NCI-H2171 (cell line): ENCODE results near the gene PMPCA.
"Not testable (repeated sequence)": the region's sequence is repeated elsewhere in the genome, so short reads cannot be mapped to it uniquely, and the experiment has no call there.

Source experiments
- DNase-seq: peaks from one replicate; lab custom pipeline; 2025; lab: John Stamatoyannopoulos, UW

The PMPCA gene

DNA sequence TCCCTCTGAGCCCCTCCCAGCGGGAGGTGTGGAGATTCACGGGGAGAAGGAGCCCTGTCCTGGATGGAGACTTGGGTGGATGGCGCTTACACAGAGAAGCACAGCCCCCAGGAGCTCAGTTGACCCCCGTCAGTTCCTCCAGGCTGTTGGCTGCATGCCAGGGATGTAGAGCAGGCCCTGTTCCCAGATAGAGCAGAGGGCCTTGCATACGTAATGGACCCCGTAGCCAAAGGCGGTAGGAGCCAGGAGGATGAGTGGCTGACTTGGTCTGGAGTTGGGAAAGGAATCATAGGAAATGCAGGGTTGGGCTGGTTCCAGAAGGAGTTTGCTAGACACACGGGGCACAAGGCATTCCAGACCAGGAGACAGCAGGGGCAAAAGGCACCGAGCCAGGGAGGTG is 2.5 kb downstream of the PMPCA start:
- DNase-seq = no peak

DNA sequence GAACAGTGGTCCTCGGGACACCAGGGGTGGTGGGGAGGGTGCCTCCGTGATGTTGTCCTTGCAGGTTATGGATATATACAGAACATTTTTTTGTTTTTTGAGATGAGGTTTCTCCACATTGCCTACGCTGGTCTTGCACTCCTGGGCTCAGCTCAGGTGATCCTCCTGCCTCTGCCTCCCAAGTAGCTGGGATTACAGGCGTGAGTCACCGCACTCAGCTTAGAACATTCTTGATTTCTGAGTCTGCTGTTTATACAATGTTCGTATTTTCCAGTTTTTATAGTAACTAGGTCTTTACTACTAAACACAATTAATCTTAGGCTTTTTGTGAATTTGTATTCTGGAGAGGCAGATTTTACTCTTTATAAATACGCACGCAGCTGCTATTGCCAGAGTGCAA is 6.0 kb downstream of the PMPCA start:
- no peak for DNase-seq

DNA sequence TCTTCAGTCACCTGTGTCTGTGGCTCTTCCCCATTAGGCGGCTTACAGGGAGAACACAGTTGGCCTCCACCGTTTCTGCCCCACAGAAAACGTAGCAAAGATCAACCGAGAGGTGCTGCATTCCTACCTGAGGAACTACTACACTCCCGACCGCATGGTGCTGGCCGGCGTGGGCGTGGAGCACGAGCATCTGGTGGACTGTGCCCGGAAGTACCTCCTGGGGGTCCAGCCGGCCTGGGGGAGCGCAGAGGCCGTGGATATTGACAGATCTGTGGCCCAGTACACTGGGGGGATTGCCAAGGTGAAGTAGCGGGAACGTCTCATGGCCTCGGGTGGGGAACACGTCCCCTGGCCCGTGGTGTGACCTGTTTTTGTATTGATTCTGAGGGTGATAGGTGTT is 6.5 kb downstream of the PMPCA start:
- DNase-seq = no peak

DNA sequence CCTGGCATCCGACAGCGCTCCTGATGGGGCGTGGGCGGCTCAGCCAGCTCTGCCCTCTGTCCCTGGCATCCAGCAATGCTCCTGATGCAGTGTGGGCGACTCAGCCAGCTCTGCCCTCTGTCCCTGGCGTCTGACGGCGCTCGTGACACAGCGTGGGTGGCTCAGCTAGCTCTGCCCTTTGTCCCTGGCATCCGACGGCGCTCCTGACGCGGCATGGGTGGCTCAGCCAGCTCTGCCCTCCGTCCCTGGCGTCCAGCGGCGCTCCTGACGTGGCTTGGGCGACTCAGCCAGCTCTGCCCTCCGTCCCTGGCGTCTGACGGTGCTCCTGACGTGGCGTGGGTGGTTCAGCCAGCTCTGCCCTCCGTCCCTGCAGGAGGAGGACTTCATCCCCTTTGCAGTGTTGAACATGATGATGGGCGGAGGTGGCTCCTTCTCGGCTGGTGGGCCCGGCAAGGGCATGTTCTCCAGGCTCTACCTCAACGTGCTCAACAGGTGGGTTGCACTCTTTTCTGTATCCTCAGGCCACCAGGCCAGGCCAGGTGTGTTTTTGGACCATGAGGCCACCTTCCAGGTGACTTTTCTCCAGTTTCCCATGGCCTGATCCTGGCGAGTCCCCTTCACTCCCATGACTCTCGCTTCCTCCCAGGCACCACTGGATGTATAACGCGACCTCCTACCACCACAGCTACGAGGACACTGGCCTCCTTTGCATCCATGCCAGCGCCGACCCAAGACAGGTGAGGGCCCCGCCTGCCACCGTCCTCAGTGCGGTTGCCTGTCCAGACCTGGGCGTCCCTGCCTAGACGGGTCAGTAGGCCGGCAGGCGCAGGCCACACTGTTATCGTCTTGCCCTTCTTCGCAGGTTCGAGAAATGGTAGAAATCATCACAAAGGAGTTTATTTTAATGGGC is 8.0 kb downstream of the PMPCA start:
- DNase-seq = no peak

DNA sequence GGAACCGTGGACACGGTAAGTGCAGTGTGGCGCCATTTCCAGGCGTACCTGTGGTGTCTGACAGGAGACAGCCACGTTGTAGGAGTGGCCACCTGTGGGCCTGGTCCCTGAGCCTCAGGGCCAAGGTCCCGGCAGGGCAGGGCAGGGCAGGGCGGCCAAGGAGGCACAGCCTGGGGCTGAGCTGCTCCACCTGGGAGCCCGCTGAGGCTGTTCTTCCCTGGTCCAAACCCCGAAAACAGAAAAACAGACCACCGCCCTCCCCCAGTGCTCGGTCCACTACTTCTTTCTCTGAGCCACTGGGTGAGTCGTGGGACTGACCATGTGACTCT is 8.6 kb downstream of the PMPCA start:
- DNase-seq = no peak

DNA sequence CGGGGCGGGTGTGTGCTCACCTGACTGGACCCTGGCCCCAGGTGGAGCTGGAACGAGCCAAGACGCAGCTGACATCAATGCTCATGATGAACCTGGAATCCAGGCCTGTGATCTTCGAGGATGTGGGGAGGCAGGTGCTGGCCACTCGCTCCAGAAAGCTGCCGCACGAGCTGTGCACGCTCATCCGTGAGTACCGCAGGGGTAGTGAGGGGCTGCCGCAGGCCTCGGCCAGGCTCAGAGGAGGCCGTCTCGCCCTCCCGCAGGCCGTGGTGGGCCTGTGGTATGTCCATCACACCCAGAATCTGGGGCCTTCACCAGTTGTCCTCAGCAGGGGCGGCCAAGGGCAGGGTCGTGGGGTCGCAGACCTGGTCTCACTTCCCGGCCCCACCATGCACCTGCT is 11.3 kb downstream of the PMPCA start:
- DNase-seq = no peak

DNA sequence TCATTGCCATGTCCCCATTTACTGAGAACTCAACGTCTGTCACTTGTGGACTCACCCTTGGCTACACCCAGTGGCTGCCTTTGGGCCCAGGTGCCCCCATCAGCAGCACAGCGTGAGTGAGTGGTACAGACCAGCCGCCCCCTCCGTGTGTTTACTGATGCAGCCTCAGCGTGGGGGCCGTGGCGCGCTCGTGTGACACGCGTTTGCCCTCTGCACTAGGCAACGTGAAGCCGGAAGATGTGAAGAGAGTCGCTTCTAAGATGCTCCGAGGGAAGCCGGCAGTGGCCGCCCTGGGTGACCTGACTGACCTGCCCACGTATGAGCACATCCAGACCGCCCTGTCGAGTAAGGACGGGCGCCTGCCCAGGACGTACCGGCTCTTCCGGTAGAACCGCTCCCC is 12.4 kb downstream of the PMPCA start:
- DNase-seq = no peak

DNA sequence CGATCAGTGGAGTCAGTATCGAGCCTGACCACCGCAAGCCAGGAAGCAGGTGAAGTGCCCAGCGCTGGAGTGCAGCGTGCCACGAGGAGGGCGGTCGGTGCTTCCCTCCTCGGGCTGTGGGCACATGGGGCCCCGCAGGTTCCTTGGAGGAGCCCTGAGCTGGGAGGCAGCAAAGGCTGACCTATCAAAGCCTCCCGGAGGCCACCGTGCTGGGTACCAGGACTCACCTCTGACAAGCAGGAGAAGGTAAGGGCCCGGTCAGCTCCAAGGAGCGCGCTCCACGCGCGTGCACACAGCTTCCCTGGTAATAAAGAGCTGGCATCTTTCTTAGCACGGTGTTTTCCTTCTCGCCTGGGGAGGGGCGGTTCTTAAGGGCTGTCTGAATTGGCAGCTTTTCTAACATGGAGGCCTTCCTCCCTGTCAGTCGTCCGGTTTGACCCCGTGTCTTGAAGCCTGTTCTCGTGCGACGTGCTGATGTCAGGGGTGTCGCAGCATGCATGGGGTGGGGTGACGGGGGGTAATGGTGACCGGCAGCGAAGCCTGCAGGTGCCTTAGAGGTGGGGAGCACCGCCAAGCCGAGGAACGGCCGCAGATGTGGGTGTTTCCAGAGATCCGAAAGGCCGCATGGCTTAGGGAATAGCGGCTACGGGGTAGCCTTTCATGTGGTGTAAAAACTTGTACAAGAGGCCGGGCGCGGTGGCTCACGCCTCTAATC is 13.1 kb downstream of the PMPCA start:
- DNase-seq = no peak

DNA sequence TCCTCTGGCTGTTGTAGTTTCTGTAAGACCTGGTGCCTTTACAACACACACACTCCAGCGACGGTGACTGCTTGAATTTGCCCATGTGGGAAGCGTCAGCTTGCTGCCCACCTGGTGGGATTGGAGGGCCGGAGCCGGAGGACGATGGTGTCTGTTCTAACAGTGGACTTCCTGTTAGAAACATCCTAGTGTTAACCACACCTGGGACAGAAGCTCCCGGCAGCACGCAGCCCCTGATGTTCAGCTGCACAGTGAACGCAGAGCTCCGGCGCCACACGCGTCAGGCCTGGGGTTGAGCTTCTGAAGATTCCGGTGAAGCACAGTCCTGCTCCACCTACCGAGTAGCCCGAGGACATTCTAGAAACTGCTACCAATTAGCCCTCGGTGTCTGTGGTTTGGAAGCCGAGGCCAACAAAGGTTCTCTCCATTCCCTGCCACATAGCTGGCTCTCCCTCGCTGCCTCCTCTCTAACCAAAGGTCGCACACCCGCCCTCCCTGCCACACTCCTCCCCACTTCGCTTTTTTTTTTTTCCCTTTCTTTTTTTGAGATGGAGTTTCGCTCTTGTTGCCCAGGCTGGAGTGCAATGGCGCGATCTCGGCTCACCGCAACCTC is 14.4 kb downstream of the PMPCA start:
- DNase-seq = no peak

DNA sequence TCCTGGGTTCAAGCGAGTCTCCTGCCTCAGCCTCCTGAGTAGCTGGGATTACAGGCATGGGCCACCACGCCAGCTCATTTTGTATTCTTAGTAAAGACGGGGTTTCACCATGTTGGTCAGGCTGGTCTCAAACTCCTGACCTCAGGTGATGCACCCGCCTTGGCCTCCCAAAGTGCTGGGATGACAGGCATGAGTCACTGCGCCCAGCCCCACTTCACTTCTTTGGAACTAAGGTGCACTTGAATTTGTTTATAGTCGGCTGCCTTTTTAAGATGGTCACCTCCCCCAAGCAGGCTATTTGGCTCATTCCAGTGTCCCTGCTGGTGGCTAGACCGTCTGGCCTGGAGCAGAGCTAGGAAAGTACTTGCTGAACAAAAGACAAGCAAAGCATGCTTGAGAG is 14.9 kb downstream of the PMPCA start:
- not testable (repeated sequence) for DNase-seq

DNA sequence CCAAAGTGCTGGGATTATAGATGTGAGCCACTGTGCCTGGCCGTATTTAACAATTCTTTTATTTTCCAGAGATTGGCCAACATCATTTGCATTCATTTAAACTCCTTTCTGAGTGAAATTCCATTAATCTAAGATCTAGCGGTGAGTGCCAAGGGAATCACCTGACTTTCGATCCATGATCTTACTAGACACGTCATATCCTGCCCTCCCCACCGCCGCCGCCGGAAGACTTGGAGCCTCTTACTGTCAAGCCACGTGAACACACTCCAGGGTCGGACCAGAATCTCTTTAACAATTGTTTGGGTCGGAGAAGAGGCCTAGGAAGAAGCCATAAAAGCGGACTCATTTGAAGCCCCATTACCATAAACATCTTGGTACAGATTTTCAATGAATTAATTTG is 16.3 kb downstream of the PMPCA start:
- DNase-seq = no peak

DNA sequence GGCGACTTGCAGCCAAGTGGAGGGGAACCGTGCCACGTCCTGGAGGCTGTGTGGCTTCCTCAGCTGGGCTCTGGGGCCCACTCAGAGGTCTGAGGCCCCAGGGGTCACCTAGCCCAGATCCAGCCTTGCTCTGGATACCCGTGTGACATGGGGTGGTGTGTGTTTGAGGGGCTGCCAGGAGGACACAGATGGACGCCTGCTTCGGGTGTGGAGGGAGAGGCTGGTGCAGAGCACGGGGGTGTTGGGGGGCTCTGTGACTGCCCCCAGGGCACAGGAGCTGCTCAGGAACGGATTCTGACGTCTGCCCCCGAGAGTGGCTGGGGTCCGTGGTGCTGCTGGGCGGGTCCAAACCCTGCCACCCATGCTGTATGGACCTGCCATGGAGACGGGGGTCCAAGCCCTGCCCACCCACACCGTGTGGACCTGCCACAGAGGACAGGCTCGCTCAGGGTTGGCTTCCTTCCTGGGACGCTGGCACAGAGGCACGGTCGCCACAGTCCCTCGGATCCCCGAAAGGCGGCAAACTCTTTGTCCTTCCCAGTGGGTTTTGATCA is 18.7 kb downstream of the PMPCA start:
- no peak for DNase-seq

DNA sequence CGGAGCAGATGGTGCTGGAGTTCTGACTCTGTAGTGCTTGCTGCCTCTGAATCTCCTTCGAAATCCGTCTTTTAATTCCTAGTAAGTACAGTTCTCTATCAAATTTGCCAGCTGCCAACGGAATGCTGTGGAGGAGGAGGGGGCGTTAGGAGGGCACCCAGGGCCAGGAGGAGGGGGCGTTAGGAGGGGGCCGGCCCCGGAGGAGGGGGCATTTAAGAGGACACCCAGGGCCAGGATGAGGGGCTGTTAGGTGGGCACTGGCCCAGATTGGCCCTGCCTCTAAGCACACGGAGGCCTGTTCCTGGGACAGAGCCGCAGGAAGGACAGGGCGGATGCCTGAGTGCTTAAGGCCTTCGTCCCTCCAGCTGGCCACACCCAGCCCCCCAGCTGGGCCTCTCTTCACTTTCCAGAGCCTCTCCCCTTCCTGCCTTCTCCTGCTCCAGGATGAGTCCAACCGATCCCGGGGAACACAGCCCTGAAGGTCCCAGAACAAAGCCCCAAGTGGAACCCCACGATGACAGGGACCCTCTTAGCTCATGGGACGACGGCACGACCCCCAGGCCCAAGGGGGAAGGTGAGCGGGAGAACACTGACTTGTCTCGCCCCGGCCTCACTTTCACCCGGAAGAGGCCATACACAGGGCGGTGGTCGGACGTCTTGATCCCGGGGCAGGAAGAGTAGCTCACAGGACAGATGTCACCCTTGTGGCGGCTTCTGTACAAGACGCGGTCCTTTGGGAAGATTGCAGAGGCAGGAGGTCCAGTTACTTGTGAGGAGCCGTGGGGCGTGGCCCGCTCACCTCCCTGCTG is 19.4 kb downstream of the PMPCA start:
- DNase-seq = no peak

DNA sequence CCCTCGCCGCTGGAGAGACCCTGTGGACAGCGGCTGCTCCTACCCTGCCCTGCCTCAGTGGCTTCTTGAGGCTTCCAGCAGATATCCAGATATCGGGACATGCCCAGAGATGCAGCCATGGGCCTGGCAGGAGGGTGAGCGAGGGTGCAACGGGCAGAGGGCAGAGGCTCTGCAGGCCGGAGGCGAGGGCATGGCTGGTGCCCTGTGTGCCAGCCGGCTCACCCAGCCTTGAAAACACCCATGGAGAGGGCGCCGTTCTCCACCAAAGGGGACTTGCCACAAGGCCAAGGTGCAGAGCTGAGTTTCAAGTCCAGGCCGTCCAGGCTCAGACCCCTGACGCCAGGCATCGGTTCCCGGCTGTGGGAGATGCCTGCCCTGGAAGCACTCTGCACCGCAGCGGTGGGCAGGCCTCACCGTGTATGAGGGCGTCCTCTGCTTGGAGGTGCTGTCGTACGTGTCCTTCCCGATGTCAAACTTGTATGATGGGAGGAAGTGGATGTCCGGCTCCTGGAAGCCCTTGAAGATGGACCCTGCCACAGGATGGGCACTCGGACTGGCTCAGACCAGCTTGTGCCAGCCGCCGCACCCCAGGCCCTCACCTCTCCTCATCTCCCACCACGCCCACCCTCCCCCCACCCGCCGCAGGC is 20.3 kb downstream of the PMPCA start:
- no peak for DNase-seq

DNA sequence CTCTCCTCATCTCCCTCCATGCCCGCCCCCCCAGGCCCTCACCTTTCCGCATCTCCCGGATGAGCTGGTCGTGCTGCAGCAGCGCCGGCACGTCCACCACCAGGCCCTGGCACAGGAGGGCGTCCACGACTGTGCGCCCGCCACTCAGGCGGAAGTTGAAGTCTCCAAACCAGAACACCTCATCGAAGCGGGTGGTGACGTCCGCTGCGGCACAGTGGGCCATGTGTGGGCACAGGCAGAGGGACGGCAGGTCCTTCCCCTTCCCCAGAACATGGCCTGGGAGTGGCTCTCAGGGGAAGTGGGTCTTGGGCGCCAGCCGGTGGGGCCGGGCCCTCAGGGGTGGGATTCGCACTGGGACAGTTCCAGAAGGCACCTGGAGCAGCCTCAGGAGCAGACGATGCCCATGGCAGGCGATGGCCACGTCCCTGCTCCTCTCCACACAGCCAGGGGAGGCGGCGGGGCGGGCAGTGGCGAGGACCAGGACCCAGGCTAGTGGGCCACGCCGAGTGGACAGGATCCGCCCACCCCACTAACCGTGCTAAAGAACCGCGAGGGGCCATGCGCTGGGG is 21.4 kb downstream of the PMPCA start:
- no peak for DNase-seq

DNA sequence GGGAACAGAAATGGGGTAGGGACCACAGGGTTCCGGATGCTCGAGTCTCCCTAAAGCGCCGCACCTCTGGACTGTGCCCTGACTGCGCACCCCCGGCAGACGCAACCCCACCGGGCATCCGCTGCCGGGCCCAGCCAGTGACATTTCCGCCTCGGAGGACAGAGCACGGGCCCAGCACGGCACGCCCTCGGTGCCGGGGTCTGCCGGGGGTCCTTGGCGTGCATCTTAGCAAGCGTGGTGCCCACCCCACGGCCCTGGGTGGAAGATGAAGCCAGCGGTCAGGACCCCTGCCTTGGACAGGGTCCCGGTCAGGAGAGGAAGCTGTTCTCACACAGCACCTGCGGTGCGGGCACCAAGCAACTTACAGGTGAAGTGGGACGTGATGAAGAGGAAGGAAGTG is 22.1 kb downstream of the PMPCA start:
- DNase-seq = no peak

DNA sequence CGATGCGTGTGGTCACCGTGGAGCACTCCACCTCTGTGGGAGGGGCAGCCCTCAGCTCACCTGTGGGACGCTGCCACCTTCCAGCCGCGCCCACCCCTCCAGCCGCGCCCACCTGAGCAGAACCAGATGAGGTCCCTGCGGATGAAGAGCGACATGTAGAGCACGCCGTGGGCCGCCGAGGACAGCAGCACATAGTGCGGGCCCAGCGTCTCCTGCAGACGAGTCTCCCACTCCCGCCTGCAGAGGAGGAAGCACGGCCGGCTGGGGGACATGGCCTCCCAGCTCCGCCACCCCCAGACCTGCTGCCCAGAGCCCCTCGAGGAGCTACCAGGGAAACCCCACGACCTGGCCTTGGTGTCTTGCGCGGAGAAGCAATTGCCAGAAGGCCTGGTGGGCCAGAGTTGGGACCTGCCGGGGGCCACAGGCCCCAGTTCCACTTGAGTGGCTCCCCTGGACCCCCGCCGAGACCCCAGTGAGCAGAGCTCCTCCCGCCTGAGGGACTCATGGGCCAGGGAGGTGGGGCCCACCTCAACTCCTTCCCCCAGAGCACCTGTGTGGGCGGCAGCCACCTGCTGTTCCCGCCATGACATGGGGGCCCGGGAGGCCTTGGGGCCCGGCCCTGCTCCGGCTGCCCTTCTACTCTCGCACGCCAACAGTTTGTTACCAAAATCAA is 22.7 kb downstream of the PMPCA start:
- no peak for DNase-seq

DNA sequence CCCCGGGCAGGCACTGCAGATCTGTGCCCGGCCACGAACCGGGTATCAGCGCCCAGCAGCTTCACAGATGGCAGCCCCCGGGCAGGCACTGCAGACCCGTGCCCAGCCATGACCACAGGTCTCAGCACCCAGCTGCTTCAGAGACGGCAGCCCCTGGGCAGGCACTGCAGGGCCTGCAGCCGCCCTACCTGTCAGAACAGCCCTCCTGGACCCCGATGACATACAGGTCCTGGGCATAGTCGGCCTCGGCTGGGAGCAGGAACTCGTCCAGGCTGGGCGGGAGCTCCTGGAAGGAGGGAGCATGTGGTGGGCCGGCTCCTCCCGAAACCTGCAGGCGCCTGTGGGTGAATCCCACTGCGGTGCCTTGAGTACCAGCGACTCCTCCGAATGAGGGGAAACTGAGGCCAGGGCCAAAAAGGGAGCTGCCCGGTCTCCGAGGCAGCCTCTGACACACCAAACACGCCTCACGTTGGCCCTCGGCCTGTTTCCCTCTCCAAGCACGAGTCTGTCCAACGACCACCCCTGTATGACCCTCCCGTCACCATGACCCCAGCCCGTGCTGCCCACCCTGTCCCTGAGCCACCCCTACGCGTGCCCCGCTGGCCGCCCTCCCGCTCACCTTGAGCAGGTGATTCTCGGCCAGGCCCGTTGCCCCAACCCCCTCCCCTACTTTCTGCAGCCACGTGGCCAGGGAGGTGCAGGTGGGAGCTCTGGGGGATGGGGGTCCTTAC is 23.6 kb downstream of the PMPCA start:
- DNase-seq = no peak

DNA sequence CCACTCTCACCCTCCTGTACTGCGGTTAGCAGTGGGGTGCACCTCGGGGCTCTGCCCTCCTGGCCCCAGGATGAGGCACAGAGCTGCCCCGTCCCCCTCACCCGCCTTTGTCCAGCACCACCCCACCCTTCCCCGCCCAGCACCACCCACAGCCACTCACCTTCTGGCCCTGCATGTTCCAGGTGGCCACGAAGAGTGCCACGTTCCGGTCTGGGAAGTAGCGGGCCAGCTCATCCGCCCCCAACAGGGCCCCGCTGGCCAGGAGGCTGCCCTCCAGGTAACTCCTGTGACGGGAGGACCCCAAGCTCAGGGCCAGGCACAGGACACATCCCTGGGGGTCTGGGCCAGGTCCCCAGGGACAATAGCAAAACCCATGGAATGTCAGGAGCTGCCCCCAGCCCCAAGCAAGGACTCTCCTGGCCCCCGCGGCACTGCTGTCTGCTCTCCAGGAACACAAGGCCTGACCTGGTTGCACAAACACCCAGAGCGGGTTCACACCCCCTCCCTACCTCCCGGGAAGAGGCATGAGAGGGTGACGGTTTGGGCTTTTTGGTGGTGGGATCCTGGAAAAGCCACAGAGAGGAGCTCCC is 24.2 kb downstream of the PMPCA start:
- no peak for DNase-seq
